Liver (tissue), 3 donors: ENCODE data around the gene FASTKD1.

ENCODE experiments used
- CTCF ChIP-seq: fragments of 150-350 bp; IDR thresholded peaks from 2 replicates; pipeline ENCODE4 v1.5.1; 2017; ENCODE audit warnings: improper control_type of control experiment, low read depth, low read length; ENCODE audit not compliant: missing input control
- EGR1 ChIP-seq, 2 donors: IDR thresholded peaks; 2 replicates each; pipeline ENCODE4 v1.6.1; 2016 to 2018; ENCODE audit warnings: antibody characterized with exemption in 2 of 2, low read depth in 2 of 2
- GABPA ChIP-seq, 2 donors: IDR thresholded peaks in 1 of 2; conservative IDR thresholded peaks in 1 of 2; 2 replicates each; pipeline ENCODE4 v1.6.1; 2016; ENCODE audit warnings: antibody characterized with exemption in 2 of 2, mild to moderate bottlenecking in 1 of 2, moderate library complexity in 1 of 2
- MAX ChIP-seq: IDR thresholded peaks from 2 replicates; pipeline ENCODE4 v1.6.1; 2016; ENCODE audit warnings: antibody characterized with exemption
- RAD21 ChIP-seq, 2 donors: IDR thresholded peaks; 2 replicates each; pipeline ENCODE4 v1.6.1; 2016; ENCODE audit warnings: antibody characterized with exemption in 2 of 2, mild to moderate bottlenecking in 2 of 2
- REST ChIP-seq: IDR thresholded peaks from 2 replicates; pipeline ENCODE4 v1.6.1; 2016; ENCODE audit warnings: antibody characterized with exemption, mild to moderate bottlenecking
- RXRA ChIP-seq, 2 donors: IDR thresholded peaks; 2 replicates each; pipeline ENCODE4 v1.6.1; 2017 to 2018; ENCODE audit warnings: antibody characterized with exemption in 2 of 2, mild to moderate bottlenecking in 1 of 2
- TAF1 ChIP-seq: conservative IDR thresholded peaks from 2 replicates; pipeline ENCODE4 v1.6.1; 2016; ENCODE audit warnings: antibody characterized with exemption, mild to moderate bottlenecking
- donor health status: healthy.
- donor health status: healthy.

GRCh38 chr2:169619946-169620345, 46.3 kb upstream of the FASTKD1 start:
- TF ChIP-seq TAF1 (no peak), CTCF (no peak), GABPA (IDR thresholded peaks at IDR 0.05 in 1 of 2, conservative IDR thresholded peaks at IDR 0.05 in 1 of 2) (no peak), MAX (no peak), RAD21 (IDR thresholded peaks at IDR 0.05) (no peak), RXRA (IDR thresholded peaks at IDR 0.05) (no peak), EGR1 (IDR thresholded peaks at IDR 0.05; ENCODE audit: low read depth in 2 of 2) (no peak), REST (no peak)
